Neutrophil (primary cell): ENCODE measurements around the gene USP48.

Experiments
- H3K27ac ChIP-seq: fragments of 200-600 bp; sonication (generic); 2 replicates; pipeline ENCODE4 v1.5.1; 2016; ENCODE audit warnings: mild to moderate bottlenecking, moderate library complexity
- H3K27me3 ChIP-seq: fragments of 200-600 bp; sonication (generic); 2 replicates; pipeline ENCODE4 v1.6.0; 2016; ENCODE audit warnings: mild to moderate bottlenecking
- H3K36me3 ChIP-seq: fragments of 200-600 bp; sonication (generic); 2 replicates; pipeline ENCODE4 v1.5.1; 2017
- H3K4me1 ChIP-seq, 2 experiments: fragments of 200-600 bp in 1 of 2; sonication (generic) in 1 of 2; 1 replicate in 1 of 2; 2 replicates in 1 of 2; pipeline versions ENCODE4 v1.5.1 to v1.6.1; 2013 to 2016; ENCODE audit warnings: low read depth in 1 of 2, low read length in 1 of 2, mild to moderate bottlenecking in 1 of 2, moderate library complexity in 1 of 2; ENCODE audit not compliant: control insufficient read depth in 1 of 2, insufficient read depth in 1 of 2
- H3K4me3 ChIP-seq, 2 experiments: fragments of 200-600 bp in 1 of 2; sonication (generic) in 1 of 2; 1 replicate in 1 of 2; 2 replicates in 1 of 2; pipeline ENCODE4 v1.5.1; 2013 to 2016; ENCODE audit warnings: low read depth in 1 of 2, low read length in 1 of 2, mild to moderate bottlenecking in 1 of 2, moderate library complexity in 1 of 2
- H3K9me3 ChIP-seq: fragments of 200-600 bp; sonication (generic); 2 replicates; pipeline ENCODE4 v1.5.1; 2016
- CTCF ChIP-seq: fragments of 200-600 bp; sonication (generic); IDR thresholded peaks from 2 replicates; pipeline ENCODE4 v1.5.1; 2016; ENCODE audit warnings: antibody characterized with exemption

Gene USP48

GRCh38 chr1:21654209-21654608 is 128.7 kb downstream of the USP48 start:
- Histone ChIP-seq H3K27me3 (peaks cover 98% of the 10 kb centered on the region), H3K4me1 (peaks cover 4 to 10% of the 10 kb centered on the region in 2 experiments), H3K9me3 (no peaks in the 10 kb centered on the region), H3K36me3 (no peaks in the 10 kb centered on the region), H3K27ac (no peak overlapping the region), H3K4me3 (no peak overlapping the region)
- no peak for TF ChIP-seq CTCF

- Histone ChIP-seq H3K4me3 (no peak overlapping the region), H3K27me3 (peaks cover 98% of the 10 kb centered on the region), H3K36me3 (no peaks in the 10 kb centered on the region), H3K4me1 (peaks cover 4 to 10% of the 10 kb centered on the region in 2 experiments), H3K27ac (no peak overlapping the region), H3K9me3 (no peaks in the 10 kb centered on the region)
- no peak for TF ChIP-seq CTCF
Measured at GRCh38 chr1:21653744-21654100, 129.2 kb downstream of the USP48 start.

- H3K9me3 ChIP-seq: no peaks in the 10 kb centered on the region
- peaks cover 98% of the 10 kb centered on the region for H3K27me3 ChIP-seq
- no peak for TF ChIP-seq CTCF
- peaks cover 4 to 10% of the 10 kb centered on the region in 2 experiments for H3K4me1 ChIP-seq
- no peak overlapping the region for H3K4me3 ChIP-seq
- no peak overlapping the region for H3K27ac ChIP-seq
- no peaks in the 10 kb centered on the region for H3K36me3 ChIP-seq
Measured at GRCh38 chr1:21652937-21653743, 129.8 kb downstream of the USP48 start.

- no peak overlapping the region for H3K4me3 ChIP-seq
- no peaks in the 10 kb centered on the region for H3K36me3 ChIP-seq
- peaks cover 4 to 10% of the 10 kb centered on the region in 2 experiments for H3K4me1 ChIP-seq
- H3K27me3 ChIP-seq: peaks cover 97% of the 10 kb centered on the region
- H3K27ac ChIP-seq: no peak overlapping the region
- no peak for TF ChIP-seq CTCF
- no peaks in the 10 kb centered on the region for H3K9me3 ChIP-seq
Measured at GRCh38 chr1:21652101-21652936, 130.6 kb downstream of the USP48 start.

- no peak for TF ChIP-seq CTCF
- H3K27ac ChIP-seq: no peak overlapping the region
- no peaks in the 10 kb centered on the region for H3K9me3 ChIP-seq
- H3K27me3 ChIP-seq: peaks cover 93% of the 10 kb centered on the region
- no peak overlapping the region for H3K4me3 ChIP-seq
- H3K36me3 ChIP-seq: no peaks in the 10 kb centered on the region
- peaks cover 4 to 10% of the 10 kb centered on the region in 2 experiments for H3K4me1 ChIP-seq
Measured at GRCh38 chr1:21651214-21652042, 131.5 kb downstream of the USP48 start.
